SK-N-SH treated with all-trans-retinoic acid at 6 μM for 48 hours (cell line): Measurements from ENCODE around the gene OMD.

Experiments
- ATAC-seq: fragments of 200-7000 bp; cut with Tn5 transposase; 3 replicates; pipeline ENCODE4 v1.9.1; 2020; ENCODE audit warnings: mild to moderate bottlenecking, moderate library complexity
- ARNTL ChIP-seq: fragments of 450-650 bp; formaldehyde crosslinking; IDR thresholded peaks from 2 replicates; pipeline ENCODE4 v1.5.0; 2020; ENCODE audit warnings: low read depth, mild to moderate bottlenecking, moderate library complexity, borderline replicate concordance
- BACH2 ChIP-seq: fragments of 250-450 bp; sonication (Bioruptor Pico); IDR thresholded peaks from 2 replicates; pipeline ENCODE4 v1.9.0; 2021; ENCODE audit warnings: mild to moderate bottlenecking, borderline replicate concordance
- CSDC2 ChIP-seq: fragments of 250-450 bp; sonication (Bioruptor Pico); IDR thresholded peaks from 2 replicates; pipeline ENCODE4 v1.5.0; 2020; ENCODE audit warnings: mild to moderate bottlenecking, moderate library complexity
- CSRNP3 ChIP-seq: fragments of 250-450 bp; sonication (Bioruptor Pico); IDR thresholded peaks from 2 replicates; pipeline ENCODE4 v1.5.1; 2021; ENCODE audit warnings: mild to moderate bottlenecking, moderate library complexity
- ESRRG ChIP-seq: fragments of 250-450 bp; sonication (Bioruptor Pico); IDR thresholded peaks from 2 replicates; pipeline ENCODE4 v1.6.1; 2021; ENCODE audit warnings: mild to moderate bottlenecking
- GLIS3 ChIP-seq: fragments of 250-450 bp; sonication (Bioruptor Pico); IDR thresholded peaks from 2 replicates; pipeline ENCODE4 v1.5.0; 2020; ENCODE audit warnings: mild to moderate bottlenecking, moderate library complexity
- ISL1 ChIP-seq: fragments of 250-450 bp; sonication (Bioruptor Pico); IDR thresholded peaks from 2 replicates; pipeline ENCODE4 v2.1.2; 2022; ENCODE audit warnings: mild to moderate bottlenecking, moderate library complexity
- OSR1 ChIP-seq: fragments of 250-450 bp; sonication (Bioruptor Pico); IDR thresholded peaks from 2 replicates; pipeline ENCODE4 v1.8.0; 2022; ENCODE audit warnings: moderate library complexity, mild to moderate bottlenecking, inconsistent platforms
- PPARA ChIP-seq: fragments of 250-450 bp; sonication (Bioruptor Pico); IDR thresholded peaks from 2 replicates; pipeline ENCODE4 v1.5.0; 2020; ENCODE audit warnings: mild to moderate bottlenecking, borderline replicate concordance
- RARB ChIP-seq: fragments of 250-450 bp; sonication (Bioruptor Pico); IDR thresholded peaks from 2 replicates; pipeline ENCODE4 v1.8.0; 2021; ENCODE audit warnings: mild to moderate bottlenecking, moderate library complexity
- SNAI2 ChIP-seq: fragments of 250-450 bp; sonication (Bioruptor Pico); IDR thresholded peaks from 2 replicates; pipeline ENCODE4 v1.5.0; 2020; ENCODE audit warnings: mild to moderate bottlenecking, moderate library complexity
- TCF4 ChIP-seq: fragments of 250-450 bp; sonication (Bioruptor Pico); IDR thresholded peaks from 2 replicates; pipeline ENCODE4 v1.8.0; 2021; ENCODE audit warnings: mild to moderate bottlenecking, moderate library complexity, borderline replicate concordance
- TOX ChIP-seq: fragments of 250-450 bp; sonication (Bioruptor Pico); IDR thresholded peaks from 2 replicates; pipeline ENCODE4 v1.8.0; 2021; ENCODE audit warnings: mild to moderate bottlenecking, moderate library complexity, borderline replicate concordance
- TSHZ2 ChIP-seq: fragments of 250-450 bp; sonication (Bioruptor Pico); IDR thresholded peaks from 2 replicates; pipeline ENCODE4 v1.5.0; 2020; ENCODE audit warnings: mild to moderate bottlenecking, moderate library complexity
- ZC3H10 ChIP-seq: fragments of 250-450 bp; sonication (Bioruptor Pico); IDR thresholded peaks from 2 replicates; pipeline ENCODE4 v1.5.1; 2021; ENCODE audit warnings: mild to moderate bottlenecking, moderate library complexity
- ZFP3 ChIP-seq: fragments of 250-450 bp; sonication (Bioruptor Pico); IDR thresholded peaks from 2 replicates; pipeline ENCODE4 v1.5.0; 2020; ENCODE audit warnings: mild to moderate bottlenecking, moderate library complexity
- ZFP30 ChIP-seq: fragments of 450-650 bp; formaldehyde crosslinking; IDR thresholded peaks from 2 replicates; pipeline ENCODE4 v1.5.0; 2022; ENCODE audit warnings: mild to moderate bottlenecking, moderate library complexity
- ZNF565 ChIP-seq: fragments of 450-650 bp; formaldehyde crosslinking; conservative IDR thresholded peaks from 2 replicates; pipeline ENCODE4 v1.5.0; 2020; ENCODE audit warnings: low read depth, mild to moderate bottlenecking, moderate library complexity
- ZNF70 ChIP-seq: fragments of 450-650 bp; formaldehyde crosslinking; IDR thresholded peaks from 2 replicates; pipeline ENCODE4 v1.5.0; 2020; ENCODE audit warnings: mild to moderate bottlenecking, moderate library complexity
- ZNF8 ChIP-seq: fragments of 450-650 bp; formaldehyde crosslinking; IDR thresholded peaks from 2 replicates; pipeline ENCODE4 v1.5.0; 2020; ENCODE audit warnings: mild to moderate bottlenecking, moderate library complexity
- TF ChIP-seq, protein P1 (sequence below): fragments of 250-450 bp; sonication (Bioruptor Pico); IDR thresholded peaks from 2 replicates; pipeline ENCODE4 v1.8.0; 2021; ENCODE audit warnings: low read depth, mild to moderate bottlenecking, moderate library complexity, borderline replicate concordance

Gene OMD

GRCh38 chr9:92463984-92464383 lies 39.7 kb upstream of the OMD start:
- ATAC-seq: peak; percentile 88
- TF ChIP-seq TOX: 0 out of 2 replicates have a peak, but pooled peaks have one; percentile 34
- no peak for TF ChIP-seq TSHZ2 (CRISPR knock-in tag)
- TF ChIP-seq, all 23 proteins: peak for 1

- no peak for ATAC-seq
- TF ChIP-seq ZNF8 (CRISPR knock-in tag): no peak
Observed at GRCh38 chr9:92463387-92463786, 39.1 kb upstream of the OMD start.

DNA sequence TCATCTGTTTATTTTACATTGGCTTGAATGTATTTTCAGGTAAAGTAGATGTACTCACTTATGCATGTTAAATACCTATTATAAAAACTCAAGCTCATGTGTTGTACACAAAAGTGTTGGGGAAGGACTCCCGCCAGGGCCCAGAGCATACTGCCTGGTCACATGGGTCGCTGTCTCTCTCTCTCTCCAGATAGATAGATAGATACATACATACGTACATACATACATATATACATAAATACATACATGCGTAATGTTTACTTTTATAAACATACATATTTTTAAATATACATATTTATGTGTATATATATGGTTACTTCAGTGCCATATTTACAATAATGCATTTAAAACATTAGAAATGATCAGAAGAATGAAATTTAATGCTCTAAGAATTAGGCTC lies 33.3 kb upstream of the OMD start:
- no peak for ATAC-seq
- no peak for TF ChIP-seq CSDC2 (CRISPR knock-in tag)
- TF ChIP-seq RARB (CRISPR knock-in tag): no peak
- TF ChIP-seq, all 23 proteins: peak for 0

- TF ChIP-seq BACH2 (CRISPR knock-in tag) (no peak), ARNTL (CRISPR knock-in tag) (no peak), TSHZ2 (CRISPR knock-in tag) (no peak), ESRRG (no peak), PPARA (no peak), CSDC2 (CRISPR knock-in tag) (no peak), CSRNP3 (CRISPR knock-in tag) (no peak), ZNF8 (CRISPR knock-in tag) (no peak), TOX (no peak), ZFP3 (CRISPR knock-in tag) (no peak), ISL1 (CRISPR knock-in tag) (no peak), TCF4 (CRISPR knock-in tag) (no peak), OSR1 (no peak), RARB (CRISPR knock-in tag) (no peak), GLIS3 (CRISPR knock-in tag) (no peak), ZNF565 (CRISPR knock-in tag) (no peak), ZC3H10 (CRISPR knock-in tag) (no peak)
- no peak for ATAC-seq
Observed at GRCh38 chr9:92455217-92455616, 30.9 kb upstream of the OMD start.

DNA sequence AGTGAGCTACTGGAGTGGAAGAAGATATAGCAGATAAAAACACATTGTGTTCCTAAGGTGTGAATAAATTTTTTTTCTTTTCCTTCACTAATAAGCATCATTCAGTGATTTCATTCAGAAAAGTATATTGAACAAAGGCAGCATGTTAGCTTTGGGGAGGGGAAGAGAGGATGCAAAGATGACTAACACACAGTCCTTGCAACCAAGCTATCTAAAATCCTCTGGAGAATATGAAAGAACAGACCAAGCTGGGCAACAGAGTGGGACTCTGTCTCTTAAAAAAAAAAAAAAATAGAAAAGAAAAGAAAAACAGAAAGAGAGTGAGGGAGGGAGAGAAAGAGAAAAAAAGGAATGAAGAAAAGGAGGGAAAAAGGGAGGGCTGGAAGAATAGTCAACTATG lies 22.3 kb upstream of the OMD start:
- ATAC-seq: no peak
- TF ChIP-seq BACH2 (CRISPR knock-in tag): no peak
- no peak for TF ChIP-seq ZFP30
- no peak for TF ChIP-seq CSDC2 (CRISPR knock-in tag)
- no peak for TF ChIP-seq TSHZ2 (CRISPR knock-in tag)
- TF ChIP-seq ZNF70 (CRISPR knock-in tag): no peak
- TF ChIP-seq ISL1 (CRISPR knock-in tag): no peak
- no peak for TF ChIP-seq ZC3H10 (CRISPR knock-in tag)
- TF ChIP-seq ZFP3 (CRISPR knock-in tag): no peak
- TF ChIP-seq CSRNP3 (CRISPR knock-in tag): no peak
- TF ChIP-seq, protein P1, sequence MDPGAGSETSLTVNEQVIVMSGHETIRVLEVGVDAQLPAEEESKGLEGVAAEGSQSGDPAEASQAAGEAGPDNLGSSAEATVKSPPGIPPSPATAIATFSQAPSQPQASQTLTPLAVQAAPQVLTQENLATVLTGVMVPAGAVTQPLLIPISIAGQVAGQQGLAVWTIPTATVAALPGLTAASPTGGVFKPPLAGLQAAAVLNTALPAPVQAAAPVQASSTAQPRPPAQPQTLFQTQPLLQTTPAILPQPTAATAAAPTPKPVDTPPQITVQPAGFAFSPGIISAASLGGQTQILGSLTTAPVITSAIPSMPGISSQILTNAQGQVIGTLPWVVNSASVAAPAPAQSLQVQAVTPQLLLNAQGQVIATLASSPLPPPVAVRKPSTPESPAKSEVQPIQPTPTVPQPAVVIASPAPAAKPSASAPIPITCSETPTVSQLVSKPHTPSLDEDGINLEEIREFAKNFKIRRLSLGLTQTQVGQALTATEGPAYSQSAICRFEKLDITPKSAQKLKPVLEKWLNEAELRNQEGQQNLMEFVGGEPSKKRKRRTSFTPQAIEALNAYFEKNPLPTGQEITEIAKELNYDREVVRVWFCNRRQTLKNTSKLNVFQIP: no peak
- TF ChIP-seq SNAI2 (CRISPR knock-in tag): no peak
- TF ChIP-seq ZNF8 (CRISPR knock-in tag): no peak
- TF ChIP-seq RARB (CRISPR knock-in tag): no peak
- TF ChIP-seq PPARA: no peak
